ACC112 (cell line): ENCODE results near the gene PLXNB1.

Experiments used
- H2AFZ ChIP-seq: fragments of 200-600 bp; sonication (generic); one replicate; pipeline ENCODE4 v1.6.0; 2017; ENCODE audit warnings: antibody characterized with exemption, low read length; ENCODE audit not compliant: unreplicated experiment
- H3K27ac ChIP-seq: fragments of 200-600 bp; sonication (generic); 2 replicates; pipeline ENCODE4 v1.5.1; 2014; ENCODE audit warnings: low read depth, mild to moderate bottlenecking, antibody characterized with exemption, low read length, moderate library complexity
- H3K27me3 ChIP-seq: fragments of 200-600 bp; sonication (generic); 2 replicates; pipeline ENCODE4 v1.6.1; 2014; ENCODE audit warnings: mild to moderate bottlenecking, antibody characterized with exemption, low read length, moderate library complexity, mixed read lengths; ENCODE audit not compliant: insufficient read depth
- H3K36me3 ChIP-seq: fragments of 200-600 bp; sonication (generic); 2 replicates; pipeline ENCODE4 v1.6.1; 2016; ENCODE audit warnings: mild to moderate bottlenecking, antibody characterized with exemption, low read length, moderate library complexity, mixed read lengths; ENCODE audit not compliant: insufficient read depth
- H3K4me1 ChIP-seq: fragments of 200-600 bp; sonication (generic); one replicate; pipeline ENCODE4 v1.6.1; 2016; ENCODE audit warnings: low read length, mixed read lengths; ENCODE audit not compliant: insufficient read depth, unreplicated experiment, control insufficient read depth
- H3K4me3 ChIP-seq: fragments of 200-600 bp; sonication (generic); 2 replicates; pipeline ENCODE4 v1.5.1; 2014; ENCODE audit warnings: mild to moderate bottlenecking, low read depth, low read length
- H3K79me2 ChIP-seq: fragments of 200-600 bp; sonication (generic); one replicate; pipeline ENCODE4 v1.6.0; 2016; ENCODE audit warnings: low read length; ENCODE audit not compliant: control insufficient read depth, unreplicated experiment, insufficient read depth

The PLXNB1 gene

DNA sequence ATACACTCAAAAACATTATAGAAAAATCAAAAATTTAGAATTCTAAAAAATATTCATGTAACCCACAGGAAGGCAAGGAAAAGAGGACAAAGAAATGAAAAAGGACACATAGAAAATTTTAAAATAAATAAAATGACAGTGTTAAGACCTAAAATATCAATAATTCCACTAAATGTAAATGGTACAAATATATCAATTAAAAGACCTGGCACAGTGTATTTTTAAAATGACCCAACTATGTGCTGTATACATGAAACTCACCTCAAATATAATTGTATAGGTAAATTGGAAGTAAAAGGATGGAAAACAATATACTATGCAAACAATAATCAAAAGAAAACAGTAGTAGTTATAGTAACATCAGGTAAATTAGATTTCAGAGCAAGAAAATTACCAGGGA lies 68.0 kb downstream of the PLXNB1 start:
- Histone ChIP-seq H3K27me3 (peaks cover 20% of the 10 kb centered on the region), H3K4me3 (no peak overlapping the region), H3K27ac (no peak overlapping the region), H3K36me3 (no peaks in the 10 kb centered on the region), H3K4me1 (no peaks in the 10 kb centered on the region), H2AFZ (no peak overlapping the region), H3K79me2 (no peaks in the 10 kb centered on the region)

DNA sequence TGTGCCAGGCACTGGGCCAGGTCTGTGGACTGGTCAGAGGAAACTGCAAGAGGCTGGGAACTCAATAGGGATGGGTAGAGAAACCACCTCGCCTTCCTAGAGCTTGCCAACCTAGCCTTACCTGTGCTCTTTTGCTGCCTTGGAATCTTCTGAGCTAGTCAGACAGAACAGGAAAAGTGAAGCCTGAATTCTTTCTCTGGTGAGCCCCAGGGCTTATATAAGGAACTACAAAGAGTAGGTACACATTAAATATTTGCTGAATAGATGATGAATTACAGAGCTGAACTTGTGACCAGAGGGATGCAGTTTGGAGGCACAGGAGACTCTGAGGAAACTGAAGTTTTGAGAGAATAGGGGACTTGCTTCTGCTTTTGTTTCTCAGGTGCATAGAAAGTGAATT lies 73.5 kb downstream of the PLXNB1 start:
- Histone ChIP-seq H3K79me2 (no peaks in the 10 kb centered on the region), H3K4me1 (no peaks in the 10 kb centered on the region), H3K4me3 (no peak overlapping the region), H3K27ac (no peak overlapping the region), H2AFZ (no peak overlapping the region), H3K27me3 (peaks cover 52% of the 10 kb centered on the region), H3K36me3 (no peaks in the 10 kb centered on the region)

DNA sequence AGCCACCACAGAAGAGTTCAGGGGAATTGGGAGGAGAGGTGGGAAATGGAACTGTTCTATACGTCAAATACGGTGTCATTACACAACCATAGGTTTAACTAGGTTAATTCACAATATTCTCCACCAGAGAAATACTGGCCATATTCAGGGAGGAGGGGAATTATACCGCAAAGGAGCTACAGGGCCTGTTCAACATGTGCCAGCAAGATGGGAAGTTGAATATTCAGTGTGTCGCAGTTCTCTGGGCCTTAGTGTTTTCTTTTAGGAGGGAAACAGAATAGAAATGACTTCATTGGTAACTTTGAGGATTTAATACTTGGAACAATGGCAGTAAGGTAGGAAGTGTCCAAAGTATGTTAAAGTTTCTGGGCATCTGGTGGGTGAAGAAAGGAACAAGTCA lies 75.9 kb downstream of the PLXNB1 start:
- no peaks in the 10 kb centered on the region for H3K4me1 ChIP-seq
- H2AFZ ChIP-seq = no peak overlapping the region
- H3K79me2 ChIP-seq = no peaks in the 10 kb centered on the region
- no peaks in the 10 kb centered on the region for H3K36me3 ChIP-seq
- H3K27me3 ChIP-seq = peaks cover 47% of the 10 kb centered on the region
- no peak overlapping the region for H3K4me3 ChIP-seq
- no peak overlapping the region for H3K27ac ChIP-seq
